Measurements from ENCODE around the gene ERAL1.

- TF ChIP-seq POLR2AphosphoS5 (IDR thresholded peaks at IDR 0.05; ENCODE audit: low read depth) (no peak), CTCF (IDR thresholded peaks at IDR 0.05; ENCODE audit: insufficient read depth, low read length) (no peak), REST (IDR thresholded peaks at IDR 0.05; ENCODE audit: insufficient replicate concordance, low read depth) (no peak), SPI1 (IDR thresholded peaks at IDR 0.05; ENCODE audit: borderline replicate concordance, low read depth) (no peak), GABPA (IDR thresholded peaks at IDR 0.05; ENCODE audit: low read depth) (no peak)
Measured at GRCh38 chr17:28892024-28892423, 37.2 kb downstream of the ERAL1 start.
